Stimulated activated CD8-positive, alpha-beta memory T cell treated with anti-CD3 and anti-CD28 coated beads, Interleukin-15, amount 100 ng/mL, for 1 hour (primary cell): Measurements from ENCODE around the gene ATP2C2.
"Not testable (repeated sequence)": the region's sequence is repeated elsewhere in the genome, so short reads cannot be mapped to it uniquely, and the experiment has no call there.

Experiments
- DNase-seq: peaks from one replicate; pipeline ENCODE4 v3.0.0-alpha.2; 2020; ENCODE audit warnings: low read depth

Gene ATP2C2

DNA sequence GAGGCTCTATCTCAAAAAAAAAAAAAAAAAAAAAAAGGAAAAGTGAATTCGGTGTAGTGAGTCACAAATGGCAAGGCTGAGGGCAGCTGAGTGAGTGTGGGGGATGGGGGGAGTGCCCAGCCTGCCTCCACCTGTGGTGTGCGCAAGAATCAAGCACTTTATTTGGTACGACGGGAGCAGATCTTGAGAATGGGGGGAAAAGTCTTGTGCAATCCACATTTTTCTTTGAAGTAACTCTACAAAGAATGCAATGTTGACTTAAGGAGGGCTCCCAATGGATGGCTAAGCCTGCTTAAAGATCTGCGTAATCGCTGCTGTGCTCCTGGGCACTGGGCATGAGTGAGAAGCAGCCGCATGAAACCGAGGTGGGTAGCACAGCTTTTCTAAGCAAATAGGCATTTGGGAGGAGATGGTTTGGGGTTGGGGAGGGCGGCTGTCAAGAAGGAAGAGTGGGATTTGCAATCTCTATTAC lies 28.2 kb downstream of the ATP2C2 start:
- no peak for DNase-seq

GRCh38 chr16:84397090-84397489 lies 28.8 kb downstream of the ATP2C2 start:
- no peak for DNase-seq

DNA sequence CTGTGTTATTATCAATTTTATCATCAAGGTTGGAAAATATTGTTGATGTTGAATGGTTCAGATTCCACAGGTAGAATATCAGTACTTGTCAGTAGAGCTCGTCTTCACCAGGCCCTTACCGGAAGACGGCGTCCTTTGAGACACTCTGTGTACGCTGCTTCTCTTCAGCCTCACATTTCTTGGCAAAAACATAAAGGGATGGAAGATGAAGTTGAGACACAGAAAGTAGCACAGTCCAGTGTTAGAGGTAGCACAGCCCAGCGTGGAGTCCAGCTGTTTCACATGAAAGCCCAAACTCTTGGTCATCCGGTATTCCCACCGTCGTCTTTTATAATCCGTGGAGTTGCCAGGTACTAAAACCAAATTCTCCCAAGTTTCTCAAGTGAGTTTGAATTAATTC lies 30.4 kb downstream of the ATP2C2 start:
- no peak for DNase-seq

DNA sequence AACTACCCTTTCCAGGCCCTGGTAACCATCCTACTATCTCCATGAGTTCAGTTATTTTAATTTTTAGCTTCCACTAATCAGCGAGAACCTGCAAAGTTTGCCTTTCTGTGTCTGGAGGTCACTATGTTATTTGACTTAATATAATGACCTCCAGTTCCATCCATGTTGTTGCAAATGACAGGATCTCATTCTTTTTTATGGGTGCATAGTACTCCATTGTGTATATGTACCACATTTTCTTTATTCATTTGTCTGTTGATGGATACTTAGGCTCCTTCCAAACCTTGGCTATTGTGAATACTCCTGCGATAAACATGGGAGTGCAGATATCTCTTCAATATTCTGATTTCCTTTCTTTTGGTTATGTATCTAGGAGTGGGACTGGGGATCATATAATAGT lies 31.6 kb downstream of the ATP2C2 start:
- DNase-seq = not testable (repeated sequence)

GRCh38 chr16:84403435-84403834 lies 35.1 kb downstream of the ATP2C2 start:
- DNase-seq = not testable (repeated sequence)

DNA sequence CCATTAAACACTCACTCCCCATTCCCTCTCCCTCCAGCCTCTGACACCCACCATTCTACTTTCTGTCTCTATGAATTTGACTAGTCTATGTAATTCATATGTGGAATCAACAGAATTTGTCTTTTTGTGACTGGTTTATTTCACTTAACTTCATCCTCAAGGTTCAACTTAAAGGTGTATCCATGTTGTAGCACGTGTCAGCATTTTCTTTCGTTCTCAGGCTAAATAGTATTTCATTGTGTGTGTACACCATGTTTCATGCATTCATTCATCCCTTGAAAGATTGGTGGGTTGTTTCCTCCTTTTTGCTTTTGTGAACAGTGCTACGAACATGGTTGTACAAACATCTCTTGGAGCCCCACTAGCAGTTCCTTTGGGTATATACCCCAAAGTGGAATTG lies 36.0 kb downstream of the ATP2C2 start:
- no peak for DNase-seq

- no peak for DNase-seq
Measured at GRCh38 chr16:84404936-84405639, 36.8 kb downstream of the ATP2C2 start.

- DNase-seq = no peak
Measured at GRCh38 chr16:84406006-84406963, 37.9 kb downstream of the ATP2C2 start.

- DNase-seq = no peak
Measured at GRCh38 chr16:84407588-84408313, 39.4 kb downstream of the ATP2C2 start.

- no peak for DNase-seq
Measured at GRCh38 chr16:84408314-84408690, 40.0 kb downstream of the ATP2C2 start.

GRCh38 chr16:84408856-84409255 lies 40.5 kb downstream of the ATP2C2 start:
- no peak for DNase-seq

DNA sequence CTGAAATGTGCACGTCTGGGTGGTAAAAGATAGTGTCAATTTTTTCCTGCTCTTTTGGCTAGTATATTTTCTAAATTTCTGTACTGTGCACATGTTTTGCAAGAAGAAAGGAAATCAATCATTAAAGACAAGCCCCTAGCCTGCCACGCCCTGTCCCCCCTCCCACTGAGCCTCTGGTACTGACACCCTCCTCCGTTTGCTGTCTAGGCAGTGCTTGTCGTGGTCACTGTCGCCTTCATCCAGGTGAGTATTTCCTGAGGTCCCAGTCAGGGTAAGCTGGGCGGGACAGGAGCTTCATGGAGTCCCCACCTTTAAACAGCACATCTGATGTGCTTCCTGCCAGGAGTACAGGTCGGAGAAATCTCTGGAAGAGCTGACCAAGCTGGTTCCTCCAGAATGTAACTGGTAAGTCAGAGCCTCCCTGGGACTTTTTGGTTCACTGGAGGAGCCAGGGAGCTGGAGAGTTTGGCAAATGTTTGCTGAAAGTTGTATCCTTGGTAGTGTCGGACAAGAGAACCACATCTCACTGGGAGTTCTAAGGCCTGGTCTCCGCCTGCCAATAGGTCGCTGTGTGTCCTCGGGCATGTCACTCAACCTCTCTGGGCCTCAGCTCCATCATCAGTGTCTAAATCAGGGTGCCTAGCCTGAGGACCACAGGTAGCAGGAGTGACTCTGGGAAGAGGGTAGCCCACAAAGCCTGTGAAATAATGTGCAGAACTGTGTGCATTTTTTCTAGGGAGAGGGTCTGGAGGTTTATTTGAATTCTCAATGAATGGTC lies 42.2 kb downstream of the ATP2C2 start:
- no peak for DNase-seq

DNA sequence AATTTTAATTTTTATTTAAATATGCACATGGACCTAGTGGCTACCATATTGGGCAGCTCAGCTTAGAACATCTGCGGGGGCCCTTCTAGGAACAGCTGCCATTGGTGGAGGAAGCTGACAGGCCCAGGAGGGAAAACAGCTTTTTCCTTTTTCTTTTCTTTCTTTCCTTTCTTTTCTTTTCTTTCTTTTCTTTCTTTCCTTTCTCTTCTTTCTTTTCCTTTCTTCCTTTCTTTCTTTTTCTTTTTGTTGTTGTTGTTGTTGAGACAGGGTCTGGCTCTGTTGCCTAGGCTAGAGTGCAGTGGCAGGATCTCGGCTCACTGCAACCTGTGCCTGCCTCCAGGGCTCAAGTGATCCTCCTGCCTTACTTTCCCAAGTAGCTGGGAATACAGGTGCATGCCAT lies 43.4 kb downstream of the ATP2C2 start:
- DNase-seq = no peak

GRCh38 chr16:84412262-84412661 lies 43.9 kb downstream of the ATP2C2 start:
- no peak for DNase-seq

GRCh38 chr16:84413244-84414004 lies 45.1 kb downstream of the ATP2C2 start:
- no peak for DNase-seq

DNA sequence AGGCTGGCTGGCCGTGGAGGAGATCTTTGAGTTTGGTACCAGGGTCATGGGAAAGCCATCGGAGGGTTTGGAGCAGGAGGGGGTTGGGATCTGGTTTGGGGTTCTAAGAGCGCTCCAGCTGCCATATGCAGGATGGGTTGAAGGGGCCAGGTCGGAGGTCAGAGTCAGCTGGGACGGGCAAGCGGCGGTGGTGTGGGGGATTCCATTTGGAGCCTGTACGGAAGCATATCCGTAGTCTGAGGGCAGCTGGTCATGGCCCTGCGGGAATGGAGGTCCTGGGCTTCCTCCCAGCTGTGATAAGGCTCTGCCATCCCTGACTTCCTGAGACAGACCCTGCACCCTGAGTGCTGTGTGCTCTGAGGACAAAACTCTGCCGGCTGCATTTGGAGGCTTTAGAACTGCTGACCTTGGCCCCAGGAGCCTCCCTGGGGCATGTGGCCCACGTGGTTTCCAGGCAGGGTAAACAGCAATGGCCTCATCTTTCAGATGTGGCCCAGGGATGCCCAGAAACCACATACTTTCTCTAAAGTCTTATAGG lies 46.5 kb downstream of the ATP2C2 start:
- DNase-seq = no peak

DNA sequence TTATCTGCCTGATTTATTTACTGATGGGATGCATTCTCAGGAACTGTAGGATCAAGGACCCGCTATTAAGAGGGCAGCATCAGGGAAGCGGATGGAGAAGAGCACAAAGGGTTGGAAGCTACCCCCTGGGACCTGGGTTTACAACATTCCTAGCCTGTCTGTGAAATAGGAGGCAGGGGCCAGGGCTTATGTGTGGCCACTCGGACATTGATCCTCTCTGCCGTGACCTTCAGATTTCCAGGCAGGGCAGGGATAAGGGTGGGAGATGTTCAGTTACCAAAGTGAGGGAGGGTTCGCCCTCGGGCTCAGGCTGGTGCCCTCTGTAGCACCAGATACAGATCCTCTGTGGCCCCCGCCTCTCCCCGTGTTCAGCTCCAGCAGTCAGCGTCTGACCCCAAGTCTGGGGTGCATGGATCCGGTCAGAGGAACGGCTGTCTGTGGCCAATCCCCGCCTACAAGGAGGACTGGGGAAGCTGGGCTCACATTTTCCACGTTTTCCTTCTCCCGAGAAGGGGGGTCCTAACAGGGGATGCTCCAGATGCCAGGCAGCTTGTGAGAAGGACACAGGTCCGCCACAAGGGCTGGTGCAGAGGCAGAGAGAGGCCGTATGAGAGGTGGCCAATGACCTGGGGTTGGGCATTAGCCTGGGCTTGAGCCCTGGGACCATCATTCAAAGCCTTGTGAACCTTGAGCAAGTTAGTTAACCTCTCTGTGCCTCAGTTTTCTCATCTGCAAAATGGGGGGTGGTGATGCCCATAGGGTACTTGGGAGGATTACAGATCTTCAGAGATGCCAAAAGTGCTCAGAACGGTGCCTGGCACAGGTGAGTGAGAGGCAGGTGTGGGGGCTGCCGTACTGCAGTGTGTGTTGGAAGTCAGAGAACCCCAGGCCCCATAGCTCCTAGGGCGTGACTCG lies 48.3 kb downstream of the ATP2C2 start:
- DNase-seq = no peak

GRCh38 chr16:84418056-84418849 lies 49.9 kb downstream of the ATP2C2 start:
- no peak for DNase-seq

DNA sequence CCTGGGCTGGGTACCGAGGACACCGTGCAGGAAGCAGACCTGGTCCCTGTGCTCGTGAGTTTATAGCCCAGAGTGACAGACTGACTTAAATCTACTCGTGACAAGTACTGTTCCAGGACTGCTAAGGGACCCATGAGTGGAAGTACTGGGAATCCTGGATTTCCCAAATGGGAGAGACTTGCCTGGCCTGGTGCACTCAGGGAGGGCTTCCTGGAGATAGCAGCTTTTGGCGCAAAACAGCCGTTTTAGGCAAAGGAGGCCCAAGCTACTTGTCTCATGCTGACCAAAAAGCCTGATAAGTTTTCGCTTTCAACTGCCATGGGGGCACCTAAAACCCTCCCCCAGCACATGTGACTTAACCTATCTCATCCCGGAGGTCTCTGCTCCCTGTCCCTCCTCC lies 51.4 kb downstream of the ATP2C2 start:
- no peak for DNase-seq
